ENCODE measurements around the gene CSF1.

Gene CSF1

GRCh38 chr1:109889094-109889493 is 21.6 kb upstream of the CSF1 start:
- TF ChIP-seq CTCF (IDR thresholded peaks at IDR 0.05; ENCODE audit: insufficient read depth, low read depth, low read length, missing control alignments) = no peak
- no peak for DNase-seq (ENCODE audit: low read depth)
- no peak overlapping the region for H3K4me3 ChIP-seq (ENCODE audit: low read depth, low read length)

GRCh38 chr1:109890115-109890953 is 20.3 kb upstream of the CSF1 start:
- DNase-seq (ENCODE audit: low read depth) = peak; percentile 13
- no peak overlapping the region for H3K4me3 ChIP-seq (ENCODE audit: low read depth, low read length)
- TF ChIP-seq CTCF (IDR thresholded peaks at IDR 0.05; ENCODE audit: insufficient read depth, low read depth, low read length, missing control alignments) = no peak

GRCh38 chr1:109891930-109892329 is 18.7 kb upstream of the CSF1 start:
- no peak overlapping the region for H3K4me3 ChIP-seq (ENCODE audit: low read depth, low read length)
- TF ChIP-seq CTCF (IDR thresholded peaks at IDR 0.05; ENCODE audit: insufficient read depth, low read depth, low read length, missing control alignments) = no peak
- peak; percentile 38 for DNase-seq (ENCODE audit: low read depth)

- no peak for TF ChIP-seq CTCF (IDR thresholded peaks at IDR 0.05; ENCODE audit: insufficient read depth, low read depth, low read length, missing control alignments)
- no peak overlapping the region for H3K4me3 ChIP-seq (ENCODE audit: low read depth, low read length)
- peak; percentile 21 for DNase-seq (ENCODE audit: low read depth)
Measured at GRCh38 chr1:109892561-109893368, 17.9 kb upstream of the CSF1 start.

GRCh38 chr1:109893532-109894171 is 17.0 kb upstream of the CSF1 start:
- no peak for DNase-seq (ENCODE audit: low read depth)
- no peak for TF ChIP-seq CTCF (IDR thresholded peaks at IDR 0.05; ENCODE audit: insufficient read depth, low read depth, low read length, missing control alignments)
- H3K4me3 ChIP-seq (ENCODE audit: low read depth, low read length) = no peak overlapping the region

- TF ChIP-seq CTCF (IDR thresholded peaks at IDR 0.05; ENCODE audit: insufficient read depth, low read depth, low read length, missing control alignments) = no peak
- DNase-seq (ENCODE audit: low read depth) = peak; percentile 61
- no peak overlapping the region for H3K4me3 ChIP-seq (ENCODE audit: low read depth, low read length)
Measured at GRCh38 chr1:109894823-109895719, 15.6 kb upstream of the CSF1 start.

Measured in GM12865 (cell line).